KOPT-K1 (cell line): Measurements from ENCODE around the gene GPR42.
"Not testable (repeated sequence)": the region's sequence is repeated elsewhere in the genome, so short reads cannot be mapped to it uniquely, and the experiment has no call there.

Experiments used
- H3K27ac ChIP-seq: fragments of 200-600 bp; sonication (generic); 2 replicates; pipeline ENCODE4 v1.5.1; 2016; ENCODE audit warnings: antibody characterized with exemption, mild to moderate bottlenecking, low read depth, low read length; ENCODE audit not compliant: poor library complexity, severe bottlenecking
- H3K36me3 ChIP-seq: fragments of 200-600 bp; sonication (generic); 2 replicates; pipeline ENCODE4 v1.5.1; 2017; ENCODE audit warnings: antibody characterized with exemption, mild to moderate bottlenecking, low read length, moderate library complexity; ENCODE audit not compliant: insufficient read depth
- H3K9me3 ChIP-seq: fragments of 200-600 bp; sonication (generic); 2 replicates; pipeline ENCODE4 v1.5.1; 2017; ENCODE audit warnings: antibody characterized with exemption, low read length, mild to moderate bottlenecking; ENCODE audit not compliant: insufficient read depth, poor library complexity, severe bottlenecking

Gene GPR42

GRCh38 chr19:35368378-35368777, 2.5 kb upstream of the GPR42 start:
- Histone ChIP-seq H3K36me3 (no peaks in the 10 kb centered on the region), H3K27ac (no peak overlapping the region), H3K9me3 (no peaks in the 10 kb centered on the region)

- no peaks in the 10 kb centered on the region for H3K9me3 ChIP-seq
- no peaks in the 10 kb centered on the region for H3K36me3 ChIP-seq
- H3K27ac ChIP-seq, result no peak overlapping the region
Observed at GRCh38 chr19:35369522-35369921, 1.3 kb upstream of the GPR42 start.

- Histone ChIP-seq H3K27ac (no peak overlapping the region), H3K36me3 (no peaks in the 10 kb centered on the region), H3K9me3 (no peaks in the 10 kb centered on the region)
Observed at GRCh38 chr19:35373492-35373891, 2.6 kb downstream of the GPR42 start.

GRCh38 chr19:35374031-35374430, 3.2 kb downstream of the GPR42 start:
- not testable (repeated sequence) for H3K36me3 ChIP-seq, H3K27ac ChIP-seq, H3K9me3 ChIP-seq

- H3K9me3 ChIP-seq, result no peaks in the 10 kb centered on the region
- no peaks in the 10 kb centered on the region for H3K36me3 ChIP-seq
- H3K27ac ChIP-seq, result no peak overlapping the region
Observed at GRCh38 chr19:35375505-35376307, 4.8 kb downstream of the GPR42 start.

GRCh38 chr19:35377656-35378055, 6.8 kb downstream of the GPR42 start:
- peaks cover 1% of the 10 kb centered on the region for H3K9me3 ChIP-seq
- H3K27ac ChIP-seq, result no peak overlapping the region
- H3K36me3 ChIP-seq, result no peaks in the 10 kb centered on the region

GRCh38 chr19:35378356-35378755, 7.5 kb downstream of the GPR42 start:
- Histone ChIP-seq H3K36me3 (no peaks in the 10 kb centered on the region), H3K9me3 (peaks cover 8% of the 10 kb centered on the region), H3K27ac (no peak overlapping the region)

GRCh38 chr19:35379545-35379944, 8.7 kb downstream of the GPR42 start:
- H3K9me3 ChIP-seq, result peaks cover 17% of the 10 kb centered on the region
- H3K27ac ChIP-seq, H3K36me3 ChIP-seq: not testable (repeated sequence)

- H3K36me3 ChIP-seq, result no peaks in the 10 kb centered on the region
- peaks cover 21% of the 10 kb centered on the region for H3K9me3 ChIP-seq
- H3K27ac ChIP-seq, result no peak overlapping the region
Observed at GRCh38 chr19:35379992-35380391, 9.1 kb downstream of the GPR42 start.

- Histone ChIP-seq H3K36me3 (no peaks in the 10 kb centered on the region), H3K9me3 (peaks cover 27% of the 10 kb centered on the region), H3K27ac (no peak overlapping the region)
Observed at GRCh38 chr19:35380450-35381124, 9.7 kb downstream of the GPR42 start.

GRCh38 chr19:35381318-35381717, 10.4 kb downstream of the GPR42 start:
- H3K27ac ChIP-seq, result no peak overlapping the region
- peaks cover 34% of the 10 kb centered on the region for H3K9me3 ChIP-seq
- no peaks in the 10 kb centered on the region for H3K36me3 ChIP-seq

- H3K36me3 ChIP-seq, result no peaks in the 10 kb centered on the region
- H3K9me3 ChIP-seq, result peaks cover 40% of the 10 kb centered on the region
- no peak overlapping the region for H3K27ac ChIP-seq
Observed at GRCh38 chr19:35381926-35382325, 11.1 kb downstream of the GPR42 start.

- H3K9me3 ChIP-seq, result peaks cover 46% of the 10 kb centered on the region
- H3K27ac ChIP-seq, result no peak overlapping the region
- H3K36me3 ChIP-seq, result no peaks in the 10 kb centered on the region
Observed at GRCh38 chr19:35383536-35383935, 12.7 kb downstream of the GPR42 start.

- Histone ChIP-seq H3K9me3 (peaks cover 40% of the 10 kb centered on the region), H3K36me3 (no peaks in the 10 kb centered on the region), H3K27ac (no peak overlapping the region)
Observed at GRCh38 chr19:35388277-35389054, 17.6 kb downstream of the GPR42 start.

- H3K36me3 ChIP-seq, result no peaks in the 10 kb centered on the region
- H3K27ac ChIP-seq, result no peak overlapping the region
- H3K9me3 ChIP-seq, result peaks cover 34% of the 10 kb centered on the region
Observed at GRCh38 chr19:35389192-35389861, 18.5 kb downstream of the GPR42 start.
